Vagina (tissue), 2 donors: ENCODE measurements around the gene EPB41L5. TPM values are rescaled to one million over a fixed set of nuclear protein-coding genes. Genes with fewer than 3 reads are reported as not detected.

ENCODE experiments used
- DNase-seq, 2 donors: peaks; one replicate each; pipeline ENCODE4 v3.0.0-alpha.2; 2017; ENCODE audit errors: extremely low spot score in 2 of 2
- H3K27ac ChIP-seq: fragments of 200-600 bp; sonication (generic); one replicate; pipeline ENCODE4 v1.5.1; 2019
- H3K27me3 ChIP-seq: fragments of 200-600 bp; sonication (generic); one replicate; pipeline ENCODE4 v1.5.1; 2019
- H3K36me3 ChIP-seq, 2 donors: fragments of 200-600 bp; sonication (generic); one replicate each; pipeline ENCODE4 v1.5.1; 2017 to 2019
- H3K4me1 ChIP-seq: fragments of 200-600 bp; sonication (generic); one replicate; pipeline ENCODE4 v1.5.1; 2019
- H3K4me3 ChIP-seq, 2 donors: fragments of 200-600 bp; sonication (generic); 1 replicate in 1 of 2; 2 replicates in 1 of 2; pipeline ENCODE4 v1.5.1; 2016 to 2019
- H3K9me3 ChIP-seq: fragments of 200-600 bp; sonication (generic); one replicate; pipeline ENCODE4 v1.5.1; 2019
- POLR2A ChIP-seq, 2 donors: fragments of 450-650 bp; IDR thresholded peaks; one replicate each; pipeline ENCODE4 v1.6.1; 2017; ENCODE audit warnings: antibody characterized with exemption in 2 of 2, mild to moderate bottlenecking in 2 of 2, moderate library complexity in 2 of 2
- POLR2AphosphoS5 ChIP-seq, 2 donors: sonication (generic); formaldehyde crosslinking; IDR thresholded peaks; one replicate each; pipeline ENCODE4 v1.9.0; 2017; ENCODE audit warnings: antibody characterized with exemption in 2 of 2, mild to moderate bottlenecking in 2 of 2, low read depth in 1 of 2; ENCODE audit not compliant: insufficient read depth in 1 of 2
- intact Hi-C: fragments of 100-400 bp; cut with DNase I; formaldehyde crosslinking; loops from one replicate; pipeline ENCODE4 v1.15.1; 2023
- total RNA-seq: library from RNA; depleted of rRNA; stranded (reverse); fragments of >200 nt; gene quantifications from one replicate; pipeline ENCODE4 v1.2.3, GENCODE V29; 2016
- TF ChIP-seq, protein P1 (sequence below), 3 experiments: fragments of 450-650 bp in 2 of 3; fragments of 200-600 bp in 1 of 3; sonication (generic) in 1 of 3; IDR thresholded peaks; one replicate each; pipeline ENCODE4 v1.5.1; 2017 to 2019; ENCODE audit warnings: antibody characterized with exemption in 3 of 3, mild to moderate bottlenecking in 2 of 3, moderate library complexity in 2 of 3

EPB41L5 gene
- total RNA-seq, 1 donor from 2014 or later: 37.6 TPM

DNA sequence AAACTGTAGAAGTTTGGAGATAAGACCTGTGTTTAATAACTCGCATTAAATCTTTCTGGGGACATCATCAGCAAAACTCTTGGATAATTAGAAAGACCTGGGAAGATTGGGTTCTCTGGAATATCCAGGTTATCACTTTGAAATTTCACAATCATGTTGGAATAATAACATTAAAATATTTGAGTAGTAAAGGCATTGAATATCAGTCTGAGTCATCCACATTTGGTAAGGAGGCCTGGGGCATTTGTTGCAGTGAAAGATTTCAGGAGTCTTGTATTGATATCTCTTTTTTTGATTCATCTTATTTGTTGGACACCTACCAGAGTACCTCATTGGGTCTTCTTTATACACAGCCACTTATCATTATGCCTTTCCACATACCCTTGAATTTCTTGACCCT is 95.9 kb downstream of the EPB41L5 start:
- Histone ChIP-seq H3K4me3 (no peak overlapping the region), H3K4me1 (peaks cover 25% of the 10 kb centered on the region), H3K27me3 (no peaks in the 10 kb centered on the region), H3K36me3 (peaks cover 0 to 7% of the 10 kb centered on the region in 2 donors), H3K27ac (no peak overlapping the region), H3K9me3 (no peaks in the 10 kb centered on the region)
- TF ChIP-seq, protein P1, sequence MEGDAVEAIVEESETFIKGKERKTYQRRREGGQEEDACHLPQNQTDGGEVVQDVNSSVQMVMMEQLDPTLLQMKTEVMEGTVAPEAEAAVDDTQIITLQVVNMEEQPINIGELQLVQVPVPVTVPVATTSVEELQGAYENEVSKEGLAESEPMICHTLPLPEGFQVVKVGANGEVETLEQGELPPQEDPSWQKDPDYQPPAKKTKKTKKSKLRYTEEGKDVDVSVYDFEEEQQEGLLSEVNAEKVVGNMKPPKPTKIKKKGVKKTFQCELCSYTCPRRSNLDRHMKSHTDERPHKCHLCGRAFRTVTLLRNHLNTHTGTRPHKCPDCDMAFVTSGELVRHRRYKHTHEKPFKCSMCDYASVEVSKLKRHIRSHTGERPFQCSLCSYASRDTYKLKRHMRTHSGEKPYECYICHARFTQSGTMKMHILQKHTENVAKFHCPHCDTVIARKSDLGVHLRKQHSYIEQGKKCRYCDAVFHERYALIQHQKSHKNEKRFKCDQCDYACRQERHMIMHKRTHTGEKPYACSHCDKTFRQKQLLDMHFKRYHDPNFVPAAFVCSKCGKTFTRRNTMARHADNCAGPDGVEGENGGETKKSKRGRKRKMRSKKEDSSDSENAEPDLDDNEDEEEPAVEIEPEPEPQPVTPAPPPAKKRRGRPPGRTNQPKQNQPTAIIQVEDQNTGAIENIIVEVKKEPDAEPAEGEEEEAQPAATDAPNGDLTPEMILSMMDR (IDR thresholded peaks at IDR 0.05): no peak
- TF ChIP-seq POLR2AphosphoS5 (IDR thresholded peaks at IDR 0.05; ENCODE audit: insufficient read depth in 1 of 2, low read depth in 1 of 2) (no peak), POLR2A (IDR thresholded peaks at IDR 0.05) (no peak)
- intact Hi-C loops: no loop called here
- DNase-seq: no peak

- Histone ChIP-seq H3K36me3 (peaks cover 0 to under 1% of the 10 kb centered on the region in 2 donors), H3K9me3 (no peaks in the 10 kb centered on the region), H3K27me3 (no peaks in the 10 kb centered on the region), H3K4me3 (no peak overlapping the region), H3K4me1 (peaks cover 25% of the 10 kb centered on the region), H3K27ac (no peak overlapping the region)
- intact Hi-C loops: loop anchor here (5.0 kb wide), 1 partner anchor 208 kb away; no protein-coding TSS in a partner anchor
- DNase-seq: no peak
- TF ChIP-seq, protein P1 (IDR thresholded peaks at IDR 0.05): no peak
- TF ChIP-seq POLR2AphosphoS5 (IDR thresholded peaks at IDR 0.05; ENCODE audit: insufficient read depth in 1 of 2, low read depth in 1 of 2) (no peak), POLR2A (IDR thresholded peaks at IDR 0.05) (no peak)
Measured at GRCh38 chr2:120109186-120110061, 96.5 kb downstream of the EPB41L5 start.

DNA sequence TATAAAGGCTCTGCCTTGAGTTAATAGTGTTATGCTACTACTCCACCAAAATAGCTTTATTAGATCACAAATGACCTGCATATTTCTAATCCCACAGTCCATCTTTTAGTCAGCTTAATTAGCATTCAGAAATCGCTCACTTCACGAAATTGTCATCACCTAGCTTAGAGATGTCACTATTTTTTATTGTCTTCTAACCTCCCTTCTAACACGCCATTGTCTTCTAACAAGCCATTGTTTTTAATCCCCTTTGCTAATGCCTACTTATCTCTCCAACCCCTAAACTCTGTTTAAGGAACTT is 97.1 kb downstream of the EPB41L5 start:
- no peak for DNase-seq
- no peaks in the 10 kb centered on the region for H3K27me3 ChIP-seq
- peaks cover 25% of the 10 kb centered on the region for H3K4me1 ChIP-seq
- H3K9me3 ChIP-seq: no peaks in the 10 kb centered on the region
- no peaks in the 10 kb centered on the region for H3K36me3 ChIP-seq
- TF ChIP-seq POLR2AphosphoS5 (IDR thresholded peaks at IDR 0.05; ENCODE audit: insufficient read depth in 1 of 2, low read depth in 1 of 2): no peak
- TF ChIP-seq, protein P1 (IDR thresholded peaks at IDR 0.05): no peak
- no peak for TF ChIP-seq POLR2A (IDR thresholded peaks at IDR 0.05)
- H3K27ac ChIP-seq: no peak overlapping the region
- intact Hi-C loops: loop anchor here (5.0 kb wide), 1 partner anchor 207 kb away; no protein-coding TSS in a partner anchor
- no peak overlapping the region for H3K4me3 ChIP-seq

- intact Hi-C loops: loop anchor here (5.0 kb wide), 1 partner anchor 207 kb away; no protein-coding TSS in a partner anchor
- Histone ChIP-seq H3K27ac (no peak overlapping the region), H3K9me3 (no peaks in the 10 kb centered on the region), H3K4me1 (peaks cover 25% of the 10 kb centered on the region), H3K4me3 (no peak overlapping the region), H3K27me3 (no peaks in the 10 kb centered on the region), H3K36me3 (no peaks in the 10 kb centered on the region)
- TF ChIP-seq POLR2A (IDR thresholded peaks at IDR 0.05): no peak
- TF ChIP-seq POLR2AphosphoS5 (IDR thresholded peaks at IDR 0.05; ENCODE audit: insufficient read depth in 1 of 2, low read depth in 1 of 2): no peak
- TF ChIP-seq, protein P1 (IDR thresholded peaks at IDR 0.05): no peak
- no peak for DNase-seq
Measured at GRCh38 chr2:120110507-120110906, 97.6 kb downstream of the EPB41L5 start.

DNA sequence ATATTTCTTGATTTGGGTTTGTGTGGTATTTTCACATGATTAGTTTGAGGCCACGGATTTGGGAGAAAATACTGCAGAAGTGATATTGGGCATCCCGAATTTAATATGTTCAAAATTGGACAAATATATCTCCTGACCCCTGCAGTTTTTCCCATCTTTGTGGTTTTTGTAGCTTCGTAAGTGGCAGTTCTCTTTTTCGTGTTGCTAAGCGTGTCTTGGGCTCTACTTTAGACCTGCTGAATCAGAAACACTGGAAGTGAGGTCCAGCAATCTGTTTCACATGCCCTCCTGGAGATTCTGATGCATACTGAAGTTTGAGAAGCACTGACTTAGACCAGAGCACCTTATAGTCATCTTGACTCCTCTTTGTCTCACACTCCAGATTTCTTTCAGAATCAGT is 98.3 kb downstream of the EPB41L5 start:
- H3K27ac ChIP-seq: no peak overlapping the region
- H3K36me3 ChIP-seq: no peaks in the 10 kb centered on the region
- no peaks in the 10 kb centered on the region for H3K27me3 ChIP-seq
- no peak overlapping the region for H3K4me3 ChIP-seq
- H3K9me3 ChIP-seq: no peaks in the 10 kb centered on the region
- intact Hi-C loops: loop anchor here (5.0 kb wide), 1 partner anchor 206 kb away; no protein-coding TSS in a partner anchor
- TF ChIP-seq POLR2AphosphoS5 (IDR thresholded peaks at IDR 0.05; ENCODE audit: insufficient read depth in 1 of 2, low read depth in 1 of 2) (no peak), POLR2A (IDR thresholded peaks at IDR 0.05) (no peak)
- TF ChIP-seq, protein P1 (IDR thresholded peaks at IDR 0.05): no peak
- DNase-seq: no peak
- peaks cover 25% of the 10 kb centered on the region for H3K4me1 ChIP-seq
